Kidney (tissue), 14 donors: Measurements from ENCODE around the gene PRRG2. TPM values are rescaled to one million over a fixed set of nuclear protein-coding genes. Genes with fewer than 3 reads are reported as not detected.

ENCODE experiments used
- DNase-seq, 5 donors: peaks; one replicate each; pipeline ENCODE4 v3.0.0-alpha.2; 2013 to 2020
- FAIRE-seq: peaks from 2 replicates; lab custom pipeline; 2012; peaks lifted over from hg19 to GRCh38; lab: Jason Lieb, UNC
- H3K27ac ChIP-seq, 2 donors: one replicate each; pipeline ENCODE4 v1.7.0; 2013; ENCODE audit warnings: low read depth in 2 of 2, low read length in 2 of 2, inconsistent platforms in 1 of 2
- H3K27me3 ChIP-seq: one replicate; pipeline ENCODE4 v1.7.1; 2013; ENCODE audit warnings: low read length, inconsistent platforms; ENCODE audit not compliant: control insufficient read depth, insufficient read depth
- H3K36me3 ChIP-seq, 3 donors: one replicate each; pipeline versions ENCODE4 v1.7.0 to v1.7.1; 2013; ENCODE audit warnings: low read length in 3 of 3, control low read depth in 1 of 3, inconsistent platforms in 1 of 3; ENCODE audit not compliant: insufficient read depth in 3 of 3, control insufficient read depth in 2 of 3
- H3K4me1 ChIP-seq, 3 donors: one replicate each; pipeline versions ENCODE4 v1.7.0 to v1.7.1; 2013; ENCODE audit warnings: low read length in 3 of 3, inconsistent platforms in 1 of 3, low read depth in 1 of 3; ENCODE audit not compliant: control insufficient read depth in 2 of 3, insufficient read depth in 2 of 3
- H3K4me3 ChIP-seq, 3 donors: one replicate each; pipeline versions ENCODE4 v1.7.0 to v1.8.1; 2013; ENCODE audit warnings: low read length in 3 of 3, control low read depth in 1 of 3, inconsistent platforms in 1 of 3
- H3K9ac ChIP-seq, 3 donors: one replicate each; pipeline versions ENCODE4 v1.7.0 to v1.7.1; 2013; ENCODE audit warnings: low read length in 3 of 3, control low read depth in 1 of 3, inconsistent platforms in 1 of 3
- H3K9me3 ChIP-seq, 3 donors: one replicate each; pipeline versions ENCODE4 v1.7.0 to v1.7.1; 2013; ENCODE audit warnings: low read length in 3 of 3, control low read depth in 1 of 3, inconsistent platforms in 1 of 3; ENCODE audit not compliant: control insufficient read depth in 2 of 3, insufficient read depth in 1 of 3
- CTCF ChIP-seq: IDR thresholded peaks from 3 replicates; pipeline ENCODE4 v1.5.1; 2012; ENCODE audit warnings: mild to moderate bottlenecking, moderate library complexity, borderline replicate concordance; ENCODE audit not compliant: insufficient read depth; ENCODE audit errors: extremely low read depth
- intact Hi-C: fragments of 100-400 bp; cut with DNase I; formaldehyde crosslinking; loops from one replicate; pipeline ENCODE4 v1.11.1; 2022
- polyA plus RNA-seq: library from polyadenylated mRNA; stranded (reverse); fragments of 350-450 nt; fragmentation: Illumina TruSeq; extraction: RNeasy Lipid Tissue Mini Kit (QIAGEN cat#74804); gene quantifications from one replicate; pipeline ENCODE4 v1.2.3, GENCODE V29; 2014; ENCODE audit warnings: low read depth, low replicate concordance; ENCODE audit not compliant: insufficient read depth
- total RNA-seq: library from RNA; stranded (reverse); fragmentation: NEBNext Ultra II Directional; extraction: Animal tissue kit (Norgen Biotek cat#: 25700); gene quantifications from one replicate; pipeline ENCODE4 v1.2.1, GENCODE V29; 2021
- donor health status: control.
- donor health status: control.
- donor health status: control.
- donor health status: control.
- donor health status: control.
- donor health status: DM: yes; HTN: yes; CAD: no.
- donor health status: Normal renal cell carcinoma (clear cell type).

Gene PRRG2
- total and polyA plus RNA-seq, 2 donors from 2014 or later, result 14.9 to 17.6 TPM

- Histone ChIP-seq H3K27me3 (no peaks in the 10 kb centered on the region), H3K27ac (no peak overlapping the region), H3K36me3 (peaks cover 5 to 38% (median 8%) of the 10 kb centered on the region in 3 donors), H3K4me1 (no peaks in the 10 kb centered on the region), H3K4me3 (no peak overlapping the region), H3K9ac (no peak overlapping the region), H3K9me3 (no peaks in the 10 kb centered on the region)
- no peak for FAIRE-seq
- DNase-seq, result no peak
- intact Hi-C loops, result no loop called here
- no peak for TF ChIP-seq CTCF
Measured at GRCh38 chr19:49613374-49613773, 32.3 kb downstream of the PRRG2 start.

GRCh38 chr19:49614096-49614833 is 33.1 kb downstream of the PRRG2 start:
- Histone ChIP-seq H3K9me3 (no peaks in the 10 kb centered on the region), H3K27me3 (no peaks in the 10 kb centered on the region), H3K4me1 (no peaks in the 10 kb centered on the region), H3K4me3 (no peak overlapping the region), H3K36me3 (peaks cover 5 to 32% (median 11%) of the 10 kb centered on the region in 3 donors), H3K27ac (no peak overlapping the region), H3K9ac (no peak overlapping the region)
- FAIRE-seq, result no peak
- intact Hi-C loops, result no loop called here
- TF ChIP-seq CTCF, result no peak
- no peak for DNase-seq

GRCh38 chr19:49615861-49616260 is 34.7 kb downstream of the PRRG2 start:
- Histone ChIP-seq H3K27ac (no peak overlapping the region), H3K4me1 (no peaks in the 10 kb centered on the region), H3K9me3 (no peaks in the 10 kb centered on the region), H3K27me3 (no peaks in the 10 kb centered on the region), H3K4me3 (no peak overlapping the region), H3K9ac (no peak overlapping the region), H3K36me3 (peaks cover 5 to 32% (median 11%) of the 10 kb centered on the region in 3 donors)
- DNase-seq (no peak), FAIRE-seq (no peak)
- TF ChIP-seq CTCF, result no peak
- intact Hi-C loops, result no loop called here
